MCF 10A (cell line): ENCODE measurements around the gene EVC2. TPM values are rescaled to one million over a fixed set of nuclear protein-coding genes. Genes with fewer than 3 reads are reported as not detected.
A peak's percentile ranks its signal among the peaks of the same experiment; 100 is the strongest.

Source experiments
- BruUV-seq: library from RNA; stranded (reverse); fragments of 400-500 nt; replicated peaks from 2 replicates; lab custom pipeline; 2021; lab: Mats Ljungman, UMichigan
- CTCF ChIA-PET: fragments of 300-600 bp; sonication (Branson Sonifier 250); formaldehyde crosslinking; extraction: SDS; loops from one replicate; lab custom pipeline; 2021; ENCODE audit warnings: antibody characterized with exemption, inconsistent platforms; lab: Yijun Ruan, JAX
- POLR2A ChIA-PET: fragments of 300-600, 350-650 bp; sonication (Branson Sonifier 250); formaldehyde crosslinking; extraction: SDS; loops from one replicate; lab custom pipeline; 2020; ENCODE audit warnings: antibody characterized with exemption, inconsistent platforms; lab: Yijun Ruan, JAX
- DNase-seq: peaks from one replicate; pipeline ENCODE4 v3.0.0-alpha.2; 2018; ENCODE audit not compliant: unreplicated experiment
- H3K27ac Mint-ChIP-seq: one replicate; pipeline ENCODE4 v1.8.0; 2022; ENCODE audit warnings: mild to moderate bottlenecking, low read depth, mixed read lengths; ENCODE audit not compliant: unreplicated experiment
- H3K27me3 Mint-ChIP-seq: one replicate; pipeline ENCODE4 v1.8.0; 2022; ENCODE audit warnings: mixed read lengths; ENCODE audit not compliant: insufficient read depth, unreplicated experiment
- H3K36me3 Mint-ChIP-seq: one replicate; pipeline ENCODE4 v1.8.0; 2022; ENCODE audit warnings: mild to moderate bottlenecking, moderate library complexity, mixed read lengths; ENCODE audit not compliant: insufficient read depth, unreplicated experiment
- H3K4me1 Mint-ChIP-seq: one replicate; pipeline ENCODE4 v1.8.0; 2022; ENCODE audit warnings: mixed read lengths; ENCODE audit not compliant: insufficient read depth, unreplicated experiment
- H3K4me3 Mint-ChIP-seq: one replicate; pipeline ENCODE4 v1.8.0; 2022; ENCODE audit warnings: mild to moderate bottlenecking, moderate library complexity, mixed read lengths; ENCODE audit not compliant: unreplicated experiment
- H3K9me3 Mint-ChIP-seq: one replicate; pipeline ENCODE4 v1.8.0; 2022; ENCODE audit warnings: mixed read lengths; ENCODE audit not compliant: unreplicated experiment
- CTCF ChIP-seq: fragments of 200-600 bp; IDR thresholded peaks from one replicate; pipeline ENCODE4 v1.8.0; 2022; ENCODE audit warnings: antibody characterized with exemption, mild to moderate bottlenecking; ENCODE audit not compliant: unreplicated experiment
- intact Hi-C: fragments of 100-400 bp; cut with micrococcal nuclease; formaldehyde crosslinking; loops from 2 replicates; pipeline ENCODE4 v1.14.1; 2022
- total RNA-seq: library from RNA; stranded (reverse); gene quantifications from 2 replicates; pipeline ENCODE4 v1.2.3, GENCODE V29; 2022

Gene EVC2
- total RNA-seq, 1 experiment from 2014 or later = 5.5 TPM

DNA sequence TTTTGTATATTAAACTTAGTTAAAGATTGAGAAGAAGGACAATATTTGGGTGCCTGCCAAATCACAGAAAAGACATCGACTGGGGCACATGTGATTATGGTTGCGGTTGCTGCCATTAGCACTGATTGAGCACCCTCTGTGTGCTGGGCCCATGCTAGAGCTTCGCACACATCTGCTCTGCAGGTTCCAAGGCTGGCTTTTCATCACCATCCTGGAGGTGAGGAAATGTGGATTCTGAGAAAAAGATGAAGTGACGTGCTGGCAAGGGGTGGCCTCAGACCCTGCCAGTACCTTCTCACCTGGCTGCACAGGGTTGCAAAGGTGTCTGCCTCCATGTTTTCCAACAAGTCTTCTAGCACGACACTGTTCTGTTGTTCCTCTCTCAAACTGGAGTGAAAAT, 134.0 kb downstream of the EVC2 start:
- H3K4me3 Mint-ChIP-seq = no peak overlapping the region
- POLR2A ChIA-PET = no interaction called here
- TF ChIP-seq CTCF = no peak
- no TSS peak for BruUV-seq
- H3K4me1 Mint-ChIP-seq = no peaks in the 10 kb centered on the region
- peaks cover 14% of the 10 kb centered on the region for H3K36me3 Mint-ChIP-seq
- H3K27ac Mint-ChIP-seq = no peak overlapping the region
- DNase-seq = no peak
- peaks cover 7% of the 10 kb centered on the region for H3K9me3 Mint-ChIP-seq
- H3K27me3 Mint-ChIP-seq = no peaks in the 10 kb centered on the region
- intact Hi-C loops = no loop called here
- CTCF ChIA-PET = no interaction called here

- peaks cover 15% of the 10 kb centered on the region for H3K36me3 Mint-ChIP-seq
- CTCF ChIA-PET = no interaction called here
- BruUV-seq = no TSS peak
These were observed 134.4 kb downstream of the EVC2 start for GRCh38 chr4:5573965-5574364.

DNA sequence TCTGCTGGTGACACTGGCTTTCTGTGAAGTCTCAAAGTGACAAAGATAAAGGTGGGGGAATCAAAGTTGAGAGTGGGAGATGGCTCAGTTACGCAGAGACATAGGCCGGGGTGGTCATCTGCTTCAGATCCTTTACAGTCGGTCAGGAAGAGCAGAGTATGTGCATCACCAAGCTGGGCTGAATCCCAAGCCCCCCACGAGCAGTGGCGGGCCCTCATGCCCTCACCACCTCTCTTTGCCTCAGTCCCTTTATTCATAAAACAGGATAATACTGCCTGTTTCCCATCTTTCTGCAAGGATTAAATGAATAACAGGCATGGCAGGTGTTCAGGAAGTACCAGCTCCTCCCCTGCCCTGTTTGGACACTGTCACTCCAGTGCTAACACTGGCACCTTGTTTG, 135.6 kb downstream of the EVC2 start:
- peaks cover 18% of the 10 kb centered on the region for H3K36me3 Mint-ChIP-seq

More at GRCh38 chr4:5573965-5574364, 134.4 kb downstream of the EVC2 start:
- Mint-ChIP-seq H3K27me3 (no peaks in the 10 kb centered on the region), H3K4me3 (no peak overlapping the region), H3K4me1 (no peaks in the 10 kb centered on the region), H3K27ac (no peak overlapping the region), H3K9me3 (peaks cover 7% of the 10 kb centered on the region)
- POLR2A ChIA-PET = no interaction called here
- no peak for TF ChIP-seq CTCF
- DNase-seq = no peak
- intact Hi-C loops = no loop called here

DNA sequence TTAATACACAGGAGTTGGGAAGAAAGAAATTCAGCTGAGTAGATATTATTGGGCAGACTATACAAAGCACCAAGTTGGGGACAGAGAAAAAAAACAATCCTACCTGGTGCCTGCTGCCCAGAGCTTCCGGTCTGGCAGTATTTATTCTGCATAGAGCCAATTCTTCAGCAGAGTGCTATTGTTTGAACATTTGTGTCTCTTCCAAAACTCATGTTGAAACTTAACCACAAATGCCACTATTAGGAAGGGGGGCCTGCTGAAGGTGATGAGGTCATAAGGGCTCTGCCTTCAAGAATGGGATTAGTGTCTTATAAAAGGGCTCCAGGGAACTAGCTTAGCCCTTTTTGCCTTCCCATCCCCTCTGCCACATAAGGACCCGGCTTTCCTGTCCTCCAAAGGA, 136.2 kb downstream of the EVC2 start:
- intact Hi-C loops = no loop called here
- CTCF ChIA-PET = no interaction called here
- no TSS peak for BruUV-seq
- Mint-ChIP-seq H3K27ac (no peak overlapping the region), H3K27me3 (no peaks in the 10 kb centered on the region), H3K4me1 (no peaks in the 10 kb centered on the region), H3K4me3 (no peak overlapping the region), H3K36me3 (peaks cover 18% of the 10 kb centered on the region), H3K9me3 (peaks cover 7% of the 10 kb centered on the region)
- peak; percentile 63 for DNase-seq
- POLR2A ChIA-PET = no interaction called here
- TF ChIP-seq CTCF = no peak

More for the DNA sequence above, 135.6 kb downstream of the EVC2 start:
- no peaks in the 10 kb centered on the region for H3K4me1 Mint-ChIP-seq
- POLR2A ChIA-PET = no interaction called here
- H3K9me3 Mint-ChIP-seq = peaks cover 7% of the 10 kb centered on the region
- intact Hi-C loops = no loop called here
- H3K4me3 Mint-ChIP-seq = no peak overlapping the region
- no peaks in the 10 kb centered on the region for H3K27me3 Mint-ChIP-seq
- no peak for TF ChIP-seq CTCF
- CTCF ChIA-PET = no interaction called here
- no TSS peak for BruUV-seq
- DNase-seq = no peak
- H3K27ac Mint-ChIP-seq = no peak overlapping the region
